CD4-positive, alpha-beta T cell treated with Interleukin-2 at 100 ng/mL for 4 hours (primary cell): ENCODE data around the gene ACER3.
"Not testable (repeated sequence)": the region's sequence is repeated elsewhere in the genome, so short reads cannot be mapped to it uniquely, and the experiment has no call there.

Experiments
- DNase-seq: peaks from one replicate; pipeline ENCODE4 v3.0.0-alpha.2; 2020; ENCODE audit warnings: low spot score

The ACER3 gene

GRCh38 chr11:76995081-76995576 is 134.4 kb downstream of the ACER3 start:
- no peak for DNase-seq

DNA sequence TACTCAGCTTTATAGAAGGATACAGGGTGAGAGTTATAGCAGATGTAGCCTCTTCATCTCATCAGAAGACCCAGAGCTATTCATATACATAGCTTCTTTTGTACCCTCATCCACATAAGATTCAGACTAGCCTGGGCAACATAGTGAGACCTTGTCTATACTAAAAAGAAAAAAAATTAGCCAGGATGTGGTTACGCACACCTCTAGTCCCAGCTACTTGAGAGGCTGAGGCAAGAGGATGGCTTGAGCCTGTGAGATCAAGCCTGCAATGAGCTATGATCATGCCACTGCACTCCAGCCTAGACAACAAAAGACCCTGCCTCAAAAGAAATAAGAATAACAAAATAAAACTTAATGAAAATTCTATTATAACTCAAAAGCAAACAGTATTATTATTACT is 136.8 kb downstream of the ACER3 start:
- no peak for DNase-seq

DNA sequence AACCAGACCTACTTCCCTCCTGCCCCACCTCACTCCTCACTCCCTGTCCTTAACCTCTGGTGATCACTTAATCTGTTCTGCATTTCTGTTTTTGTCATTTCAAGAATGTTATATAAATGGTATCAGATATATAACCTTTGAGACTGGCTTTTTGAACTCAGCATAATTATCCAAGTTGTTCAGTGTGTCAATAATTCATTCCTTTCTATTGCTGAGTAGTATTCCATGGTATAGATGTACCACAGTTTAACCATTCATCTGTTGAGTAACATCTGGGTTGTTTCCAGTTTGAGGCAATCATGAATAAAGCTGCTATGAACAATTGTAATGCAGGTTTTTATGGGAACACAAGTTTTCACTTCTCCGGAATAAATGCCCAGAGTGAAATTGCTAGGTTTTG is 138.9 kb downstream of the ACER3 start:
- no peak for DNase-seq

DNA sequence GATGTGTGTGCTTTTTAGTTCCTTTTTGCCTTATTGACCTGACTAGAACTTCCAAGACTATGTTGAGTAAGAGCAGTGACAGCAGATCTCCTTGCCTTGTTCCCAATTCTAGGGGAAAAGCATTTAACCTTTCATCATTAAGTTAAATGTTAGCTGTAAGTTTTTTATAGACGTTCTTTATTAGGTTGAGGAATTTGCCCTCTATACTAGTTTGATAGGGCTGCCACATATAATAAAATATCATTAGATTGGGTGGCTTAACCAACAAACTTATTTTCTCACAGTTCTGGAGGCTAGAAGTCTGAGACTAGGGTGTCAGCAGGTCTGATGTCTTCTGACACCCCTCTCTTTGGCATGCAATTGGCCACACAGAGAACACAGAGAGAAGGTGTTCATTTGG is 140.9 kb downstream of the ACER3 start:
- no peak for DNase-seq

DNA sequence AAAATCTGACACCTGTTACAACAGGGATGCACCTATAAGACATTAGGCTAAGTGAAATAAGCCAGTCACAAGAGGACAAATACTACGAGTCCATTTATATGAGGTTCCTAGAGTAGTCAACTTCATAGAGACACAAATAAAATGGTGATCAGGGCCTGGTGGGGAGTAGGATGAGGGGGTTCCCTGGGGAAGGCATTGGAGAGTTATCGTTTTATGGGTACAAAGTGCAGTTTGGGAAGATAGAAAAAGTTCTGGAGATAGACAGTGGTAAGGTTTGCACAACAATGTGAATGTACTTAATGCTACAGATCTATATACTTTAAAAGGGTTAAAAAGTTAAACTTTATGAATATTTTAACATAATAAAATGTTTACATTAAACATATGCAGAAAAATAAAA is 142.1 kb downstream of the ACER3 start:
- DNase-seq: no peak

- DNase-seq: no peak
These were observed 143.2 kb downstream of the ACER3 start for GRCh38 chr11:77003963-77004362.

- no peak for DNase-seq
These were observed 148.9 kb downstream of the ACER3 start for GRCh38 chr11:77009533-77010160.

- no peak for DNase-seq
These were observed 154.0 kb downstream of the ACER3 start for GRCh38 chr11:77014669-77015068.

DNA sequence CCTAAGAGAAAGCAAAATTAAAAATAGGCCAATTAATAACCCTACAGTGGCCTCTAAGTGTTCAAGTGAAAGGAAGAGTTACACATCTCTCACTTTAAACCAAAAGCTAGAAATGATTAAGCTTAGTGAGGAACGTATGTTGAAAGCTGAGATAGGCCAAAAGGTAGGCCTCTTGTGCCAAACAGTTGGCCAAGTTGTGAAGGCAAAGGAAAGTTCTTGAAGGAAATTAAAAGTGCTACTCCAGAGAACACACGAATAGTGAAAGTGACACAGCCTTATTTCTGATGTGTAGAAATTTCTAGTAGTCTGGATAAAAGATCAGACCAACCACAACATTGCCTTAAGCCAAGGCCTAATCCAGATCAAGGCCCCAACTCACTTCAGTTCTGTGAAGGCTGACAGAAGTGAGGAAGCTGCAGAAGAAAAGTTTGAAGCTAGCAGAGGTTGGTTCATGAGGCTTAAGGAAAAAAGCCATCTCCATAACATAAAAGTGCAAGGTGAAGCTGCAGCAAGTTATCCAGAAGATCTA is 157.7 kb downstream of the ACER3 start:
- not testable (repeated sequence) for DNase-seq

DNA sequence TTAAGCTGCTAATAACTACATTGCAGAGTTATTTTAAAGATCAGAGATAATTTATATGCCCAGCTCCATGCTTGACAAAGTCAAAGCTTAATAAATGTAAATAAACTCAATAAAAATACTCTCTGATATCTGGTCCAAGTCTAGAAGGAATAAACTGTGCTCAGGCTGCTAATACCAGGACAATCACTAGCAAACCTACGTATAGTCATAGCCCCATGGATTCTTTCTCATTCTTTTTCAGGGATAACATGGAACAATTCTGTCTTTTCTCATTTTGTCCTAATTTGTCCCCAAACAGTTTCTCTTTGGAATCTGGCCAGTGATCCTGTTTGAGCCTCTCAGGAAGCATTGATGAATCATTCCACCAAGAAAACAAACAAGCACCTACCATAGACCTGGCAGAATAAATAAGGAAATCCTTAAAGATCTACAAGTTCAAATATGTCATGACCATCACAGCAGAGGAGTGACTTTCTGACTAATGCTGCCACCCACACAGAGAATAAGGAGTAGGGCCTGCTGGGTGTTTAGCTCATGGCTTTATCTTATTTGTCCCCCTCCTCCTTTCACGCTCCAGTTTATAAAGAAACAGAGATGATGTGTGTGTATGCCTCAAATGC is 159.4 kb downstream of the ACER3 start:
- no peak for DNase-seq

- DNase-seq: no peak
These were observed 160.0 kb downstream of the ACER3 start for GRCh38 chr11:77020734-77021133.

- no peak for DNase-seq
These were observed 164.0 kb downstream of the ACER3 start for GRCh38 chr11:77024745-77025144.

DNA sequence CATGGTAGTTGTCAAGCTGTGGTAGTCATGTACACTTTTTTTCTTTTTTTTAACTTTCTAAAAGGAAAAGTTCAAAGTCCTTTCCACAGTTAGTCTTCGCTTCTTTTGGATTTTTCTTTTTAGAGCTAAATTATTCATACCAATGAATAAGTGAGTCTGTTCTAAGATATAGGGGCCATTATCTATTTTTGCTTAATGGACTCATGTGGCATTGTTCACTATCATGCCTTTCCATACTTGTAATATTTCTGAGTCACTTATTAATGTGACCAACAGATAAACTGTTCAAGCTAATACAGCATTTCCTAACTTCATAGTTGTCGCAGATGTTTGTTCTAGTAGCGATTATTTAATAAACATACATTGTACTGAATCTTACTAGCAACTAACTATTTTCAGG is 165.5 kb downstream of the ACER3 start:
- DNase-seq: no peak

DNA sequence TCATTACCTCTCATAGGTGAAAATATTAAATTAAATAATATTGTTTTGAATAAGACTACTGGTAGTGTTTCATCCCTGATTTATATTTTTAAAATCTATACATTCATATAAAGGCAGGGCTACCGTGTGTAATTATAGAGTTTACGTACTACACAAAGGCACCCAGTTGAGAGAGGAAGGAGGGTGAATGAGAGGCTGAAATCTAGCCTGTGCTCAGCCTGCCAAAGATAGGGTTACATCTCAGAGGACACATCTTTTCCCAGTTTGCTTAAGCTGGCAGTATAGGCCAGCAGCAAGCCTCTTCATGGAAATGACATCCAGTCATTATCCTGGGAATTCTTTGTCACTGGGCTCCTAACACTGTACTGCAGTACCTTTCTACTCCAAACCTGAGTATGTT is 166.0 kb downstream of the ACER3 start:
- DNase-seq: no peak

GRCh38 chr11:77027275-77027674 is 166.6 kb downstream of the ACER3 start:
- no peak for DNase-seq

DNA sequence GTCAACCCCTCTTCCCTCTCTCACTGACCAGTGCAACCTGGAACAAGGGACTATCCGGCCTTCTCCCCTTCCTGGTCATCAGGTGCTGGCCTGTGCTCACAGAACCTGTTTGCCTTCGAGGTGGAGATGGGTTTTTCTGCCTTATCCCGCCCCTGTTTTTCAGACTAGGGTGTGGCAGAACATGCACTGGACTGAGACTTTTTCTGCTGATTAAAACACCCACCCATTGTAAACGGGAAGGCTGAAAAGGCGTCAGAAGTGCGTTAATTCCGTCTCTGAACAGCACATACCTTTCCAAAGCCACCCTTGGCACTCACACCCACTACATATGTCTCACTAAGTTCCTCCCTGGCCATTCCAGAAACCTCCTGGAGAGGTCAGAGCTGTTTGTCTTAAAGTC is 169.1 kb downstream of the ACER3 start:
- no peak for DNase-seq

- no peak for DNase-seq
These were observed 170.2 kb downstream of the ACER3 start for GRCh38 chr11:77030834-77031414.

DNA sequence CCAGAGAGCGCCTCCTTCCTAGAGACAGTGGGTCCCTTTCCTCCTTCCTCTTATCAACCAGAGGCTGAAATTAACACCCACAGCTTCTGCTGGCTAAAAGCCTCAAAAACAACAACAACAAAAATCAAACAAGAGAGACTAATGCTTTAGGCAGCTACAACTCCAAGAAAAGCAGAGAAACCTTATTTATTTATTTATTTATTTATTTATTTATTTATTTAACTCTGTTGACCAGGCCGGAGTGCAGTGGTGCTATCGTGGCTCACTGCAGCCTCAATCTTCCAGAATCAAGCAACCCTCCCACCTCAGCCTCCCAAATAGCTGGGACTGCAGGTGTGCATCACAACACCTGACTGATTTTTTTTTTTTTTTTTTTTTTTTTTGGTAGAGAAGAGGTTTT is 170.9 kb downstream of the ACER3 start:
- no peak for DNase-seq

GRCh38 chr11:77035039-77035438 is 174.3 kb downstream of the ACER3 start:
- no peak for DNase-seq

DNA sequence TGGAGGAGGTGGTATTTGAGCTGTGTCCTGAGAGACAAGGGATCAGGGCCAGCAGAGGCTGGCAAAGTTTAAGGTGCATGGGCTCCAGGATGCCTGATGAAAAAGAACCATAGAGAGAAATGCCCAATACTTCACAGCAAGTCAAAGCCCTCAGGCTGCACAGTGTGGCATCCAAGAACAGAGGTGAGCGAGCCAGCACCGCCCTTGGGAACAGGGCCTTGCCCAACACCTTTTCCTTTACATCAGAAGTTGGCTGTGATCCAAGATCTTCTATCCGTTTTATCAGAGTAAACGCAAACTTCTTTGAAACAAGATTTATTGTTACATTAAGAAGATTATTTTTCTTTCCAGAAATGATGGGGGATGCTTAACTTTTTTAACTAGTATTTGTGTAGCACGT is 174.9 kb downstream of the ACER3 start:
- no peak for DNase-seq

DNA sequence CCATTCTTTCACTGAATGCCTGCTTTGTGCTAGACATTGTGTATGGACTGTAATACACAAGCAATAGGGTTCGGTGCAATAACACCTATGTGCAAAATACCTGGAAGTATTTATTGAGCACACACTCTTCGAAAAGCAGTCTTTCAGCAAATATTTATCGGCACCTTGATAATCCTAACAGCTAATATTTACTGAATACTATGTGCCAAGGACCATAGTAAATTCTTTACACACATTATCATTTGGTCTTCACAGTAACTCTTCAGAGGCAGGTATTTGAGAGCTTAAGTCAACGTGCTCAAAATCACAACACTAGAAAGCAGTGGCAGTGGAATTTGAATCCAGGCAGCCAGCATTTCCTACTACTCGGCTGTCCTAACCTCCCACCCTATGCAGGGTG is 175.7 kb downstream of the ACER3 start:
- DNase-seq: no peak

DNA sequence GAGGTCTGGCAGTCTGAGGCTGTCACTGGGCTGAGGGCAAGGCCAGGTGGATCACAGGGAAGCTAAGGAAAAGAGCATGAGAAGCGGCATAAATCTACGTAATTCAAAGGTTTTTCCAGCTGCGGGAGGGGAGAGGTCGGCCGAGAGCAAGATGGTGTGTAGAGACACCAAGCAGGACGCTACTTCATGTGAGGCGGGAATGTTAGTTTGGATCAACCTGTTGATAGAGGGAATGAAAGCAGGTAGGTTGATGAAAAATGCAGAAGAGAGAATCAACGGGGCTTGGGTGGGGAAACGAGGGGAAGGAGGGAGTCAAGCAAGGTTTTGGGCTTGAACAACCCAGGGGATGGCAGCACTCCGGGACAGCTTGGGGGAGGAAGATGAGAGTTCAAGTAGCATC is 176.3 kb downstream of the ACER3 start:
- no peak for DNase-seq

DNA sequence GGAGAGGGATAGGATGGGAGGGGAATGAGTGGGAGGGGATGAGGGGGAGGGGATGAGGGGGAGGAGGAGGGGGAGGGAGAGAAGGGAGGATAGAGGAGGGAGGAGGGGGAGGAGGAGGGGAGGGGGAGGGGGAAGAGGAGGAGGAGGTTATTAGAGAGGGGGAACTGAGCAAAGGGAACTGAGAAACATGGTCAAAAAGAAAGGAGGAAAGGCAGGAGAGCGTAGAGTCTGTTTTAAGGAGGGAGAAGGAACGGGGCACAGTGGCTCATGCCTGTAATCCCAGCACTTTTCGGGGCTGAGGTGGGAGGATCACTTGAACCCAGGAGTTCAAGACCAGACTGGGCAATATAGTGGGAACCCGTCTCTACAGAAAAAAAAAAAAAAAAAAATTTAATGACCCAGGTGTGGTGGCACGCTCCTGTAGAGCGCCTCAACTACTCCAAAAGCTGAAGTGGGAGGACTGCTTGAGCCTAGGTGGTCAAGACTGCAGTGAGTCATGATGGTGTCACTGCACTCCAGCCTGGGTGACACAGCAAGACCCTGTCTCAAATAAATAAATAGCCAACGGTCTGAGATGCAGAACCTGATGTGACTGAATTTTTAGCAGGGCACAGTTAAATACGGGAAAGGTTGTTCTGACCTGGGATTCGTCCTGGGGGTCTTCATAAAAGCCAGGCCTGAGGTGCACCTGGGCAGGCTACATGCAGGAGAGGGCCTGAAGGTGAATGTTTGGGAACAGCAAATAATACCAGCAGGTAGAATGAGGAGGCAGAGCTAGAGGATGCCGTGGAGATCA is 177.5 kb downstream of the ACER3 start:
- no peak for DNase-seq
